SK-N-SH (cell line): ENCODE measurements around the gene FHOD3. TPM values are rescaled to one million over a fixed set of nuclear protein-coding genes. Genes with fewer than 3 reads are reported as not detected.

Experiments
- CTCF ChIA-PET: fragments of 300-600, 350-600 bp; formaldehyde crosslinking; extraction: SDS; loops from one replicate; lab custom pipeline; 2021; lab: Yijun Ruan, JAX
- POLR2A ChIA-PET: fragments of 350-600 bp; sonication (Branson Sonifier 250); formaldehyde crosslinking; extraction: SDS; loops from one replicate; lab custom pipeline; 2020; ENCODE audit warnings: antibody characterized with exemption, inconsistent platforms; lab: Yijun Ruan, JAX
- DNase-seq: peaks from one replicate; pipeline ENCODE4 v3.0.0; 2012
- H2AFZ ChIP-seq: fragments of 200-600 bp; sonication (generic); 2 replicates; pipeline ENCODE4 v1.8.1; 2016; ENCODE audit warnings: antibody characterized with exemption, mild to moderate bottlenecking, low read depth
- H3F3A ChIP-seq: fragments of 200-600 bp; sonication (generic); replicated peaks from 2 replicates; pipeline ENCODE3; 2016; ENCODE audit warnings: antibody characterized with exemption, mild to moderate bottlenecking; ENCODE audit not compliant: insufficient read depth
- H3K27ac ChIP-seq, 2 experiments: fragments of 200-500 bp in 1 of 2; fragments of 200-600 bp in 1 of 2; sonication (Bioruptor generic) in 1 of 2; sonication (generic), shearing (Covaris generic) in 1 of 2; 2 replicates each; pipeline versions ENCODE4 v1.5.1 to v1.6.1; 2014 to 2016; ENCODE audit warnings: low read depth in 2 of 2, inconsistent platforms in 1 of 2, low read length in 1 of 2, mild to moderate bottlenecking in 1 of 2, mixed read lengths in 1 of 2
- H3K27me3 ChIP-seq: fragments of 200-600 bp; sonication (generic), shearing (Covaris generic); 2 replicates; pipeline ENCODE4 v1.6.1; 2016; ENCODE audit warnings: mixed run types; ENCODE audit not compliant: insufficient read depth
- H3K36me3 ChIP-seq, 2 experiments: fragments of 200-500 bp in 1 of 2; fragments of 200-600 bp in 1 of 2; sonication (Bioruptor generic) in 1 of 2; sonication (generic) in 1 of 2; replicated peaks in 1 of 2; 2 replicates each; pipeline versions ENCODE3 to v1.5.1; 2014 to 2016; ENCODE audit warnings: low read length in 1 of 2, mild to moderate bottlenecking in 1 of 2; ENCODE audit not compliant: insufficient read depth in 2 of 2, control insufficient read depth in 1 of 2
- H3K4me1 ChIP-seq, 2 experiments: fragments of 200-500 bp in 1 of 2; fragments of 200-600 bp in 1 of 2; sonication (Bioruptor generic) in 1 of 2; sonication (generic), shearing (Covaris generic) in 1 of 2; 2 replicates each; pipeline versions ENCODE4 v1.5.1 to v1.6.1; 2014 to 2016; ENCODE audit warnings: low read depth in 1 of 2, low read length in 1 of 2, mixed run types in 1 of 2; ENCODE audit not compliant: insufficient read depth in 2 of 2, control insufficient read depth in 1 of 2
- H3K4me2 ChIP-seq: fragments of 200-600 bp; sonication (generic), shearing (Covaris generic); 2 replicates; pipeline ENCODE4 v1.6.1; 2017; ENCODE audit warnings: mixed run types
- H3K4me3 ChIP-seq, 2 experiments: fragments of 200-500 bp in 1 of 2; fragments of 200-600 bp in 1 of 2; sonication (Bioruptor generic) in 1 of 2; sonication (generic), shearing (Covaris generic) in 1 of 2; 2 replicates each; pipeline versions ENCODE4 v1.5.1 to v1.8.1; 2014 to 2016; ENCODE audit warnings: low read depth in 2 of 2, inconsistent platforms in 1 of 2, low read length in 1 of 2, mild to moderate bottlenecking in 1 of 2, mixed read lengths in 1 of 2, moderate library complexity in 1 of 2
- H3K79me2 ChIP-seq: fragments of 200-600 bp; sonication (generic); 2 replicates; pipeline ENCODE4 v1.8.1; 2017; ENCODE audit warnings: mild to moderate bottlenecking; ENCODE audit not compliant: insufficient read depth
- H3K9ac ChIP-seq: fragments of 200-600 bp; sonication (generic); 2 replicates; pipeline ENCODE4 v1.6.1; 2017; ENCODE audit warnings: mixed run types
- H3K9me2 ChIP-seq: fragments of 200-600 bp; sonication (generic); 2 replicates; pipeline ENCODE4 v1.6.1; 2017; ENCODE audit warnings: mixed run types
- H3K9me3 ChIP-seq: fragments of 200-600 bp; sonication (generic); 2 replicates; pipeline ENCODE4 v1.6.1; 2017; ENCODE audit warnings: mixed run types, mild to moderate bottlenecking, moderate library complexity
- H4K20me1 ChIP-seq: fragments of 200-600 bp; sonication (generic); 2 replicates; pipeline ENCODE4 v1.6.1; 2017; ENCODE audit warnings: mild to moderate bottlenecking, mixed run types; ENCODE audit not compliant: insufficient read depth
- EZH2phosphoT487 ChIP-seq: fragments of 200-600 bp; sonication (generic); IDR thresholded peaks from 2 replicates; pipeline ENCODE4 v1.6.1; 2017; ENCODE audit warnings: low read depth, mixed run types, mild to moderate bottlenecking, antibody characterized with exemption, moderate library complexity, borderline replicate concordance
- GATA2 ChIP-seq: sonication (generic); formaldehyde crosslinking; IDR thresholded peaks from 2 replicates; pipeline ENCODE4 v1.5.0; 2020; ENCODE audit warnings: mild to moderate bottlenecking, missing genetic modification reagents
- MXI1 ChIP-seq: IDR thresholded peaks from 2 replicates; pipeline ENCODE4 v1.6.1; 2012; ENCODE audit warnings: mild to moderate bottlenecking, low read depth, low read length, improper control_type of control experiment
- NFIC ChIP-seq: IDR thresholded peaks from 2 replicates; pipeline ENCODE4 v1.4.0; 2012; ENCODE audit warnings: borderline replicate concordance
- NRF1 ChIP-seq: IDR thresholded peaks from 2 replicates; pipeline ENCODE4 v1.6.1; 2012; ENCODE audit warnings: low read depth, mild to moderate bottlenecking, low read length
- POLR2AphosphoS5 ChIP-seq: IDR thresholded peaks from 2 replicates; pipeline ENCODE4 v1.6.1; 2012; ENCODE audit warnings: low read depth, low read length
- RCOR1 ChIP-seq: fragments of 150-350 bp; IDR thresholded peaks from 2 replicates; pipeline ENCODE4 v1.6.1; 2017; ENCODE audit warnings: antibody characterized with exemption, low read length
- TAF1 ChIP-seq: IDR thresholded peaks from 2 replicates; pipeline ENCODE4 v1.6.1; 2012; ENCODE audit warnings: low read depth, mild to moderate bottlenecking, low read length, moderate library complexity, borderline replicate concordance
- TCF12 ChIP-seq: IDR thresholded peaks from 2 replicates; pipeline ENCODE4 v1.4.0; 2012
- TEAD4 ChIP-seq: IDR thresholded peaks from 2 replicates; pipeline ENCODE4 v1.4.0; 2012; ENCODE audit warnings: mild to moderate bottlenecking, borderline replicate concordance; ENCODE audit not compliant: insufficient read depth
- WGBS: methylation state at CpG from one replicate; pipeline ENCODE4 v1.1.6; 2017; ENCODE audit warnings: low lambda C conversion rate; 5-methylcytosine and 5-hydroxymethylcytosine counted together
- polyA plus RNA-seq, 3 experiments: library from polyadenylated mRNA; depleted of rRNA; stranded (reverse); fragments of >200 nt; gene quantifications; 2 replicates each; pipeline ENCODE4 v1.2.3, GENCODE V29; 2012
- TF ChIP-seq, protein P1 (sequence below): IDR thresholded peaks from 2 replicates; pipeline ENCODE4; 2012
- TF ChIP-seq, protein P2 (sequence below): IDR thresholded peaks from 2 replicates; pipeline ENCODE4 v1.4.0; 2012; ENCODE audit warnings: low read depth, borderline replicate concordance
- TF ChIP-seq, protein P3 (sequence below): IDR thresholded peaks from 2 replicates; pipeline ENCODE4 v1.4.0; 2012; ENCODE audit warnings: low read depth

Gene FHOD3
- polyA plus RNA-seq, 1 of the 3 experiments (the other 2 are of a cell fraction), result 10.9 TPM

DNA sequence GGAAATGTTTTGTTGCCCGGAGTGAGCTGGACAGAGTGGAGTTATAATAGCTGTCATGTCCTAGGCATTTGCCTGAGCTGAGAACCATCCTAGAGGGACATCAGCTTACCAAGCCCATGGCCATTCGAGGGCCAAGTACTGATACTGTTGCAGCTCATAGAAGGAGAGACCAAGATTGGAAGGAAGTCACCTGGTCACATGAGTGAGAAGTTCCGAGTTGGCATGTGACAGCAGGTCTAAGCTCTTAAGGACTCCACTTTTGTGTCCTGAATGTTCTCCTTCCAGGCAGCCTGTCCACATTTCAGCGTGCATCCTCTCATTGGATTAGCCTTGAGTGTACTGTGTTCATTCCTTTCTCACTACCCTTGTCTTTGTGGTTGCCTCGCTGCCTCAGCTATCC lies 4.4 kb downstream of the FHOD3 start:
- no peak overlapping the region for H3K4me2 ChIP-seq
- no peak for DNase-seq
- H3F3A ChIP-seq, result no peaks in the 10 kb centered on the region
- no peaks in the 10 kb centered on the region for H3K9me2 ChIP-seq
- TF ChIP-seq MXI1 (no peak), TEAD4 (no peak), TCF12 (no peak), NRF1 (no peak), EZH2phosphoT487 (no peak), TAF1 (no peak)
- TF ChIP-seq, protein P1, sequence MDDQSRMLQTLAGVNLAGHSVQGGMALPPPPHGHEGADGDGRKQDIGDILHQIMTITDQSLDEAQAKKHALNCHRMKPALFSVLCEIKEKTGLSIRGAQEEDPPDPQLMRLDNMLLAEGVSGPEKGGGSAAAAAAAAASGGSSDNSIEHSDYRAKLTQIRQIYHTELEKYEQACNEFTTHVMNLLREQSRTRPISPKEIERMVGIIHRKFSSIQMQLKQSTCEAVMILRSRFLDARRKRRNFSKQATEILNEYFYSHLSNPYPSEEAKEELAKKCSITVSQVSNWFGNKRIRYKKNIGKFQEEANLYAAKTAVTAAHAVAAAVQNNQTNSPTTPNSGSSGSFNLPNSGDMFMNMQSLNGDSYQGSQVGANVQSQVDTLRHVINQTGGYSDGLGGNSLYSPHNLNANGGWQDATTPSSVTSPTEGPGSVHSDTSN, result no peak
- TF ChIP-seq, protein P2, sequence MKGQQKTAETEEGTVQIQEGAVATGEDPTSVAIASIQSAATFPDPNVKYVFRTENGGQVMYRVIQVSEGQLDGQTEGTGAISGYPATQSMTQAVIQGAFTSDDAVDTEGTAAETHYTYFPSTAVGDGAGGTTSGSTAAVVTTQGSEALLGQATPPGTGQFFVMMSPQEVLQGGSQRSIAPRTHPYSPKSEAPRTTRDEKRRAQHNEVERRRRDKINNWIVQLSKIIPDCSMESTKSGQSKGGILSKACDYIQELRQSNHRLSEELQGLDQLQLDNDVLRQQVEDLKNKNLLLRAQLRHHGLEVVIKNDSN, result no peak
- peaks cover 0 to 21% of the 10 kb centered on the region in 2 experiments; a peak in 2 of 4 replicates for H3K4me1 ChIP-seq
- WGBS, result 84% methylated on average over 5 of the region's 5 CpGs
- peaks cover 7% of the 10 kb centered on the region; the same call in 1 of the 2 replicates for H3K79me2 ChIP-seq
- H2AFZ ChIP-seq, result no peak overlapping the region
- CTCF ChIA-PET, result interaction anchor here (0.7 to 1.6 kb wide), 2 partner anchors 110 to 271 kb away, joined by 3 to 4 read pairs; no protein-coding TSS in a partner anchor
- H3K9ac ChIP-seq, result no peak overlapping the region
- H3K36me3 ChIP-seq, result no peaks in the 10 kb centered on the region
- 0 out of 4 replicates have a peak overlapping the region, but pooled peaks of 1 of the 2 experiments have one; percentile 5 for H3K4me3 ChIP-seq
- POLR2A ChIA-PET, result no interaction called here
- H3K27ac ChIP-seq, result no peak overlapping the region
- H4K20me1 ChIP-seq, result no peaks in the 10 kb centered on the region
- no peaks in the 10 kb centered on the region for H3K9me3 ChIP-seq
- peaks cover 10% of the 10 kb centered on the region; the same call in 1 of the 2 replicates for H3K27me3 ChIP-seq

DNA sequence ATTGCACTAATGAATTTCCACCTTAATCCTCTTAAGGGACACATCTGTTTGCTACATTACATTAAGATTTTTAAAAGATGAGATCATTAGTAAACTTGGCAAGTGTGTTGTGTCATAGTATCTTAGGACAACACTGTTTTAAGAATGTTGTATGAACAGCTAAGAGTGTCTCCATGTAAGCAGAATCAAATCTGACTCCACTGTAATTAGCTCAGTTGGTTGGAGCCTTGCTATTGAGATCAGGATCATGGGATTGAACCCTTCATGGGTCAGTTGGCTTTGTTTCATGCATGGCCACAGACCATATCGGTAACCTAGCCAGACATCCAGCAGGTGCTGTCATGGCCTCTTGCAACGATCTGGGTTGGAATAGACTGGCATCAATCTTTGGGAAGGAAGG lies 5.2 kb downstream of the FHOD3 start:
- H3F3A ChIP-seq, result no peaks in the 10 kb centered on the region
- 90% methylated on average over 2 of the region's 2 CpGs for WGBS
- peaks cover 7% of the 10 kb centered on the region; the same call in 1 of the 2 replicates for H3K79me2 ChIP-seq
- H3K4me2 ChIP-seq, result no peak overlapping the region
- DNase-seq, result no peak
- H3K9ac ChIP-seq, result no peak overlapping the region
- H3K4me1 ChIP-seq, result peaks cover 0 to 21% of the 10 kb centered on the region in 2 experiments; a peak in 2 of 4 replicates
- H3K27me3 ChIP-seq, result peaks cover 10% of the 10 kb centered on the region; the same call in 1 of the 2 replicates
- H3K4me3 ChIP-seq, result no peak overlapping the region
- no peaks in the 10 kb centered on the region for H4K20me1 ChIP-seq
- CTCF ChIA-PET, result interaction anchor here (1.6 kb wide), 1 partner anchor 270 kb away, joined by 4 read pairs; no protein-coding TSS in a partner anchor
- H3K9me2 ChIP-seq, result no peaks in the 10 kb centered on the region
- no peak overlapping the region for H3K27ac ChIP-seq
- H2AFZ ChIP-seq, result no peak overlapping the region
- H3K9me3 ChIP-seq, result no peaks in the 10 kb centered on the region
- TF ChIP-seq, protein P3, sequence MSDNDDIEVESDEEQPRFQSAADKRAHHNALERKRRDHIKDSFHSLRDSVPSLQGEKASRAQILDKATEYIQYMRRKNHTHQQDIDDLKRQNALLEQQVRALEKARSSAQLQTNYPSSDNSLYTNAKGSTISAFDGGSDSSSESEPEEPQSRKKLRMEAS, result no peak
- no peak for TF ChIP-seq RCOR1
- no peak for TF ChIP-seq POLR2AphosphoS5
- no peak for TF ChIP-seq TAF1
- no peak for TF ChIP-seq MXI1
- TF ChIP-seq GATA2 (CRISPR knock-in tag), result no peak
- TF ChIP-seq NFIC, result no peak
- no peak for TF ChIP-seq EZH2phosphoT487
- POLR2A ChIA-PET, result no interaction called here
- no peaks in the 10 kb centered on the region for H3K36me3 ChIP-seq
